Retina (tissue), 1 donor: ENCODE results near the gene DFFB.

Experiments
- DNase-seq: peaks from one replicate; pipeline ENCODE4 v3.0.0-alpha.2; 2016

DFFB gene

GRCh38 chr1:3834701-3835100 lies 22.6 kb upstream of the DFFB start:
- no peak for DNase-seq

- no peak for DNase-seq
Measured at GRCh38 chr1:3836421-3836820, 20.9 kb upstream of the DFFB start.

GRCh38 chr1:3837200-3837599 lies 20.1 kb upstream of the DFFB start:
- no peak for DNase-seq

DNA sequence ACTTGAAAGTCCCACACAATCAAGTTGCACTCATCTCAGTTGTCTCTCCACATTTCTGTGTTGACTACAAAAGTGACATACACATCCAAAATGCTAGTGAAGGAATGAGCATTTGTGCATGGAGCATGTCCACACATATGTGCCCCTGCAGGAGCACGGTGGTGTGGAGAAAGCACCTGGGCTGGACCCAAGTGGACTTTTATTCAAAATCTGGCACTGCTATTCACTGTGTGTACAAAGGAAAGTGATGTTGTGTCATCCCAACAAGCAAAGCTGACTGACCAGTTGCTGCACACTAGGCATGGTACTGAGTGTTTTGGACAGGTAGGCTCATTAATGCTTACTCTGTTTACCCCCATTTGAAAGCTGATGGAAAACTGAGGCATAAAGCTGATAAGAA lies 19.6 kb upstream of the DFFB start:
- no peak for DNase-seq

DNA sequence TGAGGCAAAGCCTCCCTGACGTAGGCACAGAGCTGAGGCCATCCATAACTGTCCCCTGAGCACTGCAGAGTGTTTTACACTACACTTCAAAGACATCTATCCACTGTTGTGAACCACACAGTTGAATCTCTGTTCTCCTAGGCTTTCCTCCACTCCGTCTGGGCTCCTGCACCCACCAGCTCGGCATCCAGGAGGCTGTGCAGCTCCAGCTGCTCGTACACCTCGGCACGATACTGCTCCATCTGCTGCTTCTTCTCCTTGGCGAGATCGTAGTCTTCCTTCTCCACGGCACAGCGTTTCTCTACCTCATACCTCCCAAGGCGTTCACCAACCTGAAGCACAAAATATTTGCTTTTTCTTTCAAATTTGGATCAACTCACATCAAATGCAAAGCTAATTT lies 18.5 kb upstream of the DFFB start:
- no peak for DNase-seq

- DNase-seq = no peak
Measured at GRCh38 chr1:3841491-3841890, 15.8 kb upstream of the DFFB start.

DNA sequence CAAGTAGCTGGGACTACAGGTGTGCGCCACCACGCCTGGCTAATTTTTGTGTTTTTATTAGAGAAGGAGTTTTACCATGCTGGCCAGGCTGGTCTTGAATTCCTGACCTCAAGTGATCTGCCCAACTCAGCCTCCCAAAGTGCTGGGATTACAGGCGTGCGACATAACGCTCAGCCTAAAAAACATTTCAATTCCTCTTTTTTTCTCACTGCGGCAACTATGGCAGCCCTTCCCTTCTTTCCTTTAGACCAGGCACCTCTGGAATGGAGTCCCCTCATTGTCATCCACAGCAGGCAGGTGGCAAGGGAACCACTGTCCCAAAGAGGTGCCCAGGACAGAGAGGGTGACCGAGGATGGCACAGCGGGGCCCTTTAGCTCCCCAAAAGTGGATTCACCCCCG lies 14.4 kb upstream of the DFFB start:
- DNase-seq = no peak

DNA sequence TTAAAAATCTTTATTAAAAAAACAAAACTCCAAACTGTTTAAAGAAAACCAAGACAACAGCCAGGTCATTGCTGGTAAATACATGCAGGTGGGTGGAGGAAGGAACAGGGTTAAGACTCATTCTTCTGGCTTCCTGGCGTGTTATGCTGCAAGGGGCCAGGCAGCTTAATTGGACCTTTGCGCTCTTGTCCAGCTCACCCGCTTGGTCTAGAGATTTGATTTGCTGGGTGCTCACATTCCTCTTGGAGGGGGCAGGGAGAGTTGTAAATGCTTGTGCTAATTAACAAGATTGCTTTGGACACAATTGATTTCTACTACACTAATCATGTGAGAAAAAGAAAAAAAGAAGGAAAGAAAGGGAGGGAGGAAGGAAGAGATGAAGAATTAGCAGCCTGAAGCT lies 10.7 kb upstream of the DFFB start:
- peak; percentile 40 for DNase-seq

DNA sequence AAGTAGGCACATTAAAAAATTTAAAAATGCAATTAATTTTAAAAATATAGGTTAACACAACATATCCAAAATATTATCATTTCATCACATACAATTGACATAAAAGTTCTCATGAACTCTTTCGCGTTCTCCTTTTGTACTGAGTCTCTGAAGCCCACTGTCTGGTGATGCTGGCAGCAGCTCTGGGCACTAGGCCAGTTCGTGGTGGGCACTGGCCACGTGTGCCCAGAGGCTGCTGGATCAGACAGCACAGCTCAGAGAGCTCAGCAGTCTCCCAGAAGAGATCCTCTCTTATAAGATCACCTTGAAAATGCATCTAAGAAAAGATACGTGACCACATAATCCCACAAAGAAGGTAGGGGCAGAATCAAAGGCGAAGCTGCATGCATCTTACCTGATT lies 10.2 kb upstream of the DFFB start:
- DNase-seq = no peak

- no peak for DNase-seq
Measured at GRCh38 chr1:3850857-3851256, 6.4 kb upstream of the DFFB start.

GRCh38 chr1:3851292-3851691 lies 6.0 kb upstream of the DFFB start:
- no peak for DNase-seq

- DNase-seq = no peak
Measured at GRCh38 chr1:3852091-3852490, 5.2 kb upstream of the DFFB start.

DNA sequence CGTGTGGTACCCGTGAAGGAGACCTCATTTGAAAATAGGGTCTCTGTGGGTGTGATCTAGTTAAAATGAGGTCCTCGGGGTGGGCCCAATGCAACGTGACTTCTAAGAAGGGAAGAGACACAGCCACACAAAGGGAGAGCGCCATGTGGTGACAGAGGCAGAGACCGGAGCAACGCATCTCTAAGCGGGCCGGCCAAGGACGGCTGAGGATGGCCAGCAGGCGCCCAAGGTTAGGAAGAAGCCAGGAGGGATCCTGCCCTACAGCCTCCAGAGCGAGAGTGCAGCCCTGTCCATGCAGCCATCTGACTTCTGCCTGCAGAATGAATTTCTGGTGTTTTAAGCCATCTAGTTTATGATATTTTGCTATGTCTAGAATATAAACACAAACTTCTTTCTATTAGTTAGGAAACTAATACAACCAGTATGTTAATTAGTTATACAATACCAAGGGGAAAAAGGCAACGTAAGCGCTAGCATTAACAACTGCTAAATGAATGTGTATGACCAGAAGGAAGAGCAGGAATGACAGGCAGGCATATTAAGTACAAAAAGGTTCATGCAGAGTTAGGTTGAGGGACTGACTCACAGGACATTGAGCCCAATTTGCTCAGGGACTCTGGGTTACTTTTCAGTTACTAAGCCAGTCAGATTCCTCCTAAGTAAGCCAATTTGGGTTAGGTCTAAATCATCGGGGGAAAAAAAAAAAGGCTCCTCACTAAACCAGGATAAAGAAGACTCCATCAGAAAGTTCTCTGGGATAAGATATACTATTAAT lies 4.4 kb upstream of the DFFB start:
- DNase-seq = no peak

GRCh38 chr1:3857791-3858129 lies 484 bp downstream of the DFFB start:
- no peak for DNase-seq

DNA sequence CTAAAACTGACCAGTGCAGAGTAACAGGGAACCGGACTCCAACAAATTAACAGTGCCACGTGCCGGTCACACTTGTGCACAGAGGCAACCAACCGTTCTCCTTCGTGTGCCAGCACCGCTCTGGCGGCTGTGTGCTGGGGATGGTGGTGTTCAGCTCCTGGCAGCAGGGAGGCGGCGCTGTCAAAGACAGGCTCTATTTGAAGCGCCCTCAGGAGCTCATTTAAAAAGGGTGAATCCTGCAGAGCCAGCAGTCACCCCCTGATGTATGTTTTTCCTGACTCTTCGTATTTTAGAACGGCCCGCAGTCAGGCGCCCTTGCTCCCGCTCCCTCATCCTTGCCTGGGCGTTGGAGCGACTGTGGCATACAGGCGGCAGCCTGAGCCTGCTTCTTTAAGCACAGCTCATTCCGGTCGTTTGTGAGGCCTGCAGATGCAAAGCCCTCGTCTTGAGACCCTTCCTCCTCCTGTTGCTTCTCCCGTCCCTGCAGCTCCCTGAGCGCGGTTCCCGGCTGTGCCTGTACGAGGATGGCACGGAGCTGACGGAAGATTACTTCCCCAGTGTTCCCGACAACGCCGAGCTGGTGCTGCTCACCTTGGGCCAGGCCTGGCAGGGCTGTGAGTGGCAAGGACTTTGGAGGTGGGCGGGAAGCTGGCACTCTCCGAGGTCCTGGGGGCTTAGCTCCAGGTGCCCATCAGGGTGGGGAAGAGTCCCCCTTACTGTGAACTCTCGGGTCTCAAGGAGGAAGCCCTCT lies 1.1 kb downstream of the DFFB start:
- peak; percentile 63 for DNase-seq

DNA sequence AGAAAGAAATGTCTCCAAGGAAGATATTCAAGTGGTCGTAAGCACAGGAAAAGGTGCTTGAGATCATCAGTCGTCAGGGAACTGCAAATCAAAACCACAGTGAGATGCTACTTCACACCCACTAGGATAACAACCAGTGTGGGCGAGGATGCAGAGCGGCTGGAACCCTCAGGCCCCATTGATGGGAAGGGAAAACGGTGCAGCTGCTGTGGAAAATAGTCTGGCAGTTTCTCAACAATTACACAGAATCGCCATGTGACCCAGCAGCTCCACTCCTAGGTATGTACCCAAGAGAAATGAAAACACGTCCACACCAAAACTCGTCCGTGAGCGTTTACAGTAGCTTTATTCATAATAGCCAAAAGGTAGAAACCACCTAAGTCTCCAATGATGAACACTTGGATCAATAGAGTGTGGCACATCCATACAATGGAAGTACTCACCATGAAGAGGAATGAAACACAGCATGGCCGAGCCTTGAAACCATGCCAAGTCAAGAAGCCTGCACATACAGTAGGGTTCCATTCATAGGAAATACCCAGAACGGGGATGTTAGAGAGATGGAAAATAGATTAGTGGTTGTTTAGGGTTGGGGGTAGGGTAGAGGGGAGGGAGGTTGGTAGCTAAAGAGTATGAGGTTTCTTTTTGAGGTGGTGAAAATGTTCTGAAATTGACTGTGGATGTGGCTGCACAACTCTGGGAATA lies 6.1 kb downstream of the DFFB start:
- no peak for DNase-seq

DNA sequence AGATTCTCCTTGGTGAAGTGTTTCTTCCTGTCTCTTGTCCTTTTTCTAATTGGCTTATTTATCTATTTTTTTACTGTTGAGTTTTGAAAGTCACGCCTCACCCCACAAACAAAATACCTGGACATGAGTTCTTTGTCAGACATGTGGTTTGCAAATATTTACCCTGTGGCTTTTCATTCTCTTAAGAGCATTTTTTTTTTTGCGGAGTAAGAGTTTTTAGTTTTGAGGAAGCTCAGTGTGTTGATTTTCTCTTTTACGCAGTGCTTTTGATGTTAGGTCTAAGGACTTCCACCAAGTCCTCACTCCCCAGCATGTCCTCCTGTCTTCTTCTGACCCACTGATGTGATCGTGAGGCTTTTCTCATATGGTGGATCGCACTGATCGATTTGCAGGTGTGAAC lies 7.6 kb downstream of the DFFB start:
- no peak for DNase-seq

GRCh38 chr1:3865606-3866160 lies 8.4 kb downstream of the DFFB start:
- no peak for DNase-seq

- DNase-seq = no peak
Measured at GRCh38 chr1:3868464-3869006, 11.3 kb downstream of the DFFB start.

DNA sequence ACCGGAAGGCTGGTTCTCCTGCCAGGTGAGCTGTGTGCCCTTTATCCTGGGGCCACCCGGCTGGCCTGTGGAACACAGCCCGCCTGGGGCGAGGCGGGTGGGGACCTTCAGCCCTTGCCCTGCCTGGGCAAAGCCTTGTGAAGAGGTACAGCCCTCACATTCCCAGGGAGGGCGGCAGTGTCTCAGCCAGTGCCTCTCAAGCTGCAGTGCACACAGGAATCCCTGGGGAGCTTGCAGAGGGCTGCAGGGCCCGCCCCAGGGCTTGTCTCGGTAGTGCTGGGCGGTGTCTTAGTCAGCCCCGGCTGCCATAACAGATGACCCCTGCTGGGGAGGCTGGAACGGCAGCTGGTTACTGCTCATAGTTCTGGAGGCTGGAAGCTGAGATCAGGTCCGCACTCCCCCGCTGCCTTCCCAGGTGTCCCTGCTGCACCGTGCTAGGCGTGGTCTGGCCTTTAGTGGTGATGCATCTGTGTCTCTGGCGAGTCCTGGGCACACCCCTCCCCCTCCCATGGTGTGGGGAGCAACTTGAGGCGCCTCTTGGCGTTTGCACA lies 12.6 kb downstream of the DFFB start:
- peak; percentile 42 for DNase-seq

DNA sequence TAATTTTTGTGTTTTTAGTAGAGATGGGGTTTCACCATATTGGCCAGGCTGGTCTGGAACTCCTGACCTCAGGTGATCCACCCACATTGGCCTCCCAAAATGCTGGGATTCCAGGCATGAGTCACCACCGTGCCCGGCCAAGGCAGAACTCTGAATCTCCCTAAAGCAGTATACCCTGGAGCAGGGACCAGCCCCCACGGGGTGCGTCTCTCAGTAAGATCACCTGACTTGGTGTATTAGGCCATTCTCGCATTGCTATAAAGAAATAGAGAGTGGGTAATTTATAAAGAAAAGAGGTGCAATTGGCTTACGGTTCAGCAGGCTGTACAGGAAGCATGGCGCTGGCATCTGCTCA lies 14.2 kb downstream of the DFFB start:
- DNase-seq = no peak

- no peak for DNase-seq
Measured at GRCh38 chr1:3872546-3872945, 15.3 kb downstream of the DFFB start.

GRCh38 chr1:3874736-3875135 lies 17.5 kb downstream of the DFFB start:
- DNase-seq = no peak
